Natural killer cell (primary cell): ENCODE results near the gene FZD2. TPM values are rescaled to one million over a fixed set of nuclear protein-coding genes. Genes with fewer than 3 reads are reported as not detected.
A peak's percentile ranks its signal among the peaks of the same experiment; 100 is the strongest.

Experiments used
- ATAC-seq, 3 donors: fragments of 150-1000 bp in 2 of 3; fragments of 200-7000 bp in 1 of 3; cut with Tn5 transposase; 1 replicate in 1 of 3; 2 replicates in 2 of 3; pipeline ENCODE4 v1.10.0; 2021; ENCODE audit warnings: mild to moderate bottlenecking in 2 of 3, moderate library complexity in 2 of 3
- DNase-seq, 2 donors: peaks; one replicate each; pipeline versions ENCODE4 v3.0.0 to v3.0.0-alpha.2; 2013 to 2021; ENCODE audit warnings: mixed read lengths in 1 of 2
- H3K27ac ChIP-seq: one replicate; pipeline ENCODE4 v1.5.1; 2013; ENCODE audit warnings: mild to moderate bottlenecking, low read length
- H3K27me3 ChIP-seq: one replicate; pipeline ENCODE4 v1.6.1; 2013; ENCODE audit warnings: low read length; ENCODE audit not compliant: control insufficient read depth, insufficient read depth
- H3K36me3 ChIP-seq: one replicate; pipeline ENCODE4 v1.6.1; 2013; ENCODE audit warnings: low read length; ENCODE audit not compliant: control insufficient read depth, insufficient read depth
- H3K4me1 ChIP-seq: one replicate; pipeline ENCODE4 v1.6.1; 2013; ENCODE audit warnings: low read length; ENCODE audit not compliant: control insufficient read depth, insufficient read depth
- H3K4me3 ChIP-seq: one replicate; pipeline ENCODE4 v1.5.1; 2013; ENCODE audit warnings: low read length
- H3K9me3 ChIP-seq: one replicate; pipeline ENCODE4 v1.6.1; 2013; ENCODE audit warnings: low read length; ENCODE audit not compliant: control insufficient read depth, insufficient read depth
- H3K27ac Mint-ChIP-seq, 2 donors: one replicate each; pipeline ENCODE4 v1.8.0; 2022; ENCODE audit warnings: mild to moderate bottlenecking in 2 of 2, mixed read lengths in 2 of 2, moderate library complexity in 1 of 2
- H3K27me3 Mint-ChIP-seq, 2 donors: one replicate each; pipeline ENCODE4 v1.8.0; 2022; ENCODE audit warnings: low read depth in 2 of 2, mixed read lengths in 2 of 2
- H3K36me3 Mint-ChIP-seq: one replicate; pipeline ENCODE4 v1.8.0; 2022; ENCODE audit warnings: mixed read lengths
- H3K4me1 Mint-ChIP-seq, 2 donors: one replicate each; pipeline ENCODE4 v1.8.0; 2022; ENCODE audit warnings: mixed read lengths in 2 of 2
- H3K4me3 Mint-ChIP-seq: one replicate; pipeline ENCODE4 v1.8.0; 2022; ENCODE audit warnings: mild to moderate bottlenecking, moderate library complexity, mixed read lengths
- H3K9me3 Mint-ChIP-seq, 2 donors: one replicate each; pipeline ENCODE4 v1.8.0; 2022; ENCODE audit warnings: mixed read lengths in 2 of 2
- WGBS: methylation state at CpG from one replicate; pipeline ENCODE4 v1.1.7; 2013; ENCODE audit warnings: missing lambda C conversion rate; ENCODE audit not compliant: insufficient coverage; 5-methylcytosine and 5-hydroxymethylcytosine counted together
- intact Hi-C: fragments of 100-400 bp; cut with micrococcal nuclease; formaldehyde crosslinking; loops from one replicate; pipeline ENCODE4 v1.14.2; 2022
- total RNA-seq, 4 donors: library from RNA; stranded (reverse); fragments of 120-200 nt in 1 of 4; gene quantifications; one replicate each; pipeline versions ENCODE4 v1.2.3 to v1.2.4, GENCODE V29; 2013 to 2022
- TF ChIP-seq, protein P1 (sequence below): fragments of 200-600 bp; IDR thresholded peaks from one replicate; pipeline ENCODE4 v1.8.0; 2022; ENCODE audit warnings: antibody characterized with exemption

FZD2 gene
- total RNA-seq, 3 donors from 2014 or later (not counting 1 experiment from before 2014, with no cell fraction given): 0.27 to 0.55 (median 0.33) TPM

DNA sequence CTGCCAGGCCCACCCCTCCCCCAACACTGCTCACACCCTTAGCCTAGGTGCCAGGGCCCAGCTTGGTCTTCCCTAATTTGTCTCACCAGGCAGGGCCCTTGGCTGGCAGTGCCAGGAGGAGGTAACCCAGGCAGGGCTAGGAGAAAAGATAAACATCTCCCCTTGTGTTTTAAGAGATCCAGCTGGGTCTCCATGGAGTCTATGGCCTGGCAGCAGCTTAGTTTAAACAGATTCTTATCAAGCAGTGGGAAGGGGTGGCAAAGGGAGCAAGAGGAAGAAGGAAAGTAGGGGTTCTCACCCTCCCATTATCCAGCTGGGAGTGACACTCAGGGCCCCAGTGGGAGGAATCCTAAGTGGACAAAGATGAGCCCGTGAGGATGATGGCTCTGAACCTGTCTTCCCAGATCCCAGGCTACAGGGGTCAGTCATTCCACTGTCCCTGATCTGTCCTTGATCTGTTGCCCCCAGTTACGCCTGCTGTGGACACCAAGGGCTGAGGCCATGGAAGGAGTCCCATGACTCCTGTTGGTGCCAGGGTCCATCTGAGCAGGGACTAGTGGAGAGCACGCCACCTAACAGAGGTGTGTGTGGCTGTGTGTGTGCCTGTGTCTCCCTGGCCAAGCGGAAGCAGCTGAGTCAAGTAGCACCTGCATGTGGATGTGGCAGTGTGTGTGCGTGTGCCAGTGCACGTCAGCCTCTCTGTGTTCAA lies 51.6 kb downstream of the FZD2 start:
- no peaks in the 10 kb centered on the region for H3K4me1 ChIP-seq
- H3K36me3 Mint-ChIP-seq: no peaks in the 10 kb centered on the region
- H3K4me1 Mint-ChIP-seq: no peaks in the 10 kb centered on the region
- H3K9me3 Mint-ChIP-seq: no peaks in the 10 kb centered on the region
- intact Hi-C loops: no loop called here
- TF ChIP-seq, protein P1, sequence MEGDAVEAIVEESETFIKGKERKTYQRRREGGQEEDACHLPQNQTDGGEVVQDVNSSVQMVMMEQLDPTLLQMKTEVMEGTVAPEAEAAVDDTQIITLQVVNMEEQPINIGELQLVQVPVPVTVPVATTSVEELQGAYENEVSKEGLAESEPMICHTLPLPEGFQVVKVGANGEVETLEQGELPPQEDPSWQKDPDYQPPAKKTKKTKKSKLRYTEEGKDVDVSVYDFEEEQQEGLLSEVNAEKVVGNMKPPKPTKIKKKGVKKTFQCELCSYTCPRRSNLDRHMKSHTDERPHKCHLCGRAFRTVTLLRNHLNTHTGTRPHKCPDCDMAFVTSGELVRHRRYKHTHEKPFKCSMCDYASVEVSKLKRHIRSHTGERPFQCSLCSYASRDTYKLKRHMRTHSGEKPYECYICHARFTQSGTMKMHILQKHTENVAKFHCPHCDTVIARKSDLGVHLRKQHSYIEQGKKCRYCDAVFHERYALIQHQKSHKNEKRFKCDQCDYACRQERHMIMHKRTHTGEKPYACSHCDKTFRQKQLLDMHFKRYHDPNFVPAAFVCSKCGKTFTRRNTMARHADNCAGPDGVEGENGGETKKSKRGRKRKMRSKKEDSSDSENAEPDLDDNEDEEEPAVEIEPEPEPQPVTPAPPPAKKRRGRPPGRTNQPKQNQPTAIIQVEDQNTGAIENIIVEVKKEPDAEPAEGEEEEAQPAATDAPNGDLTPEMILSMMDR: no peak
- no peak overlapping the region for H3K4me3 Mint-ChIP-seq
- H3K27me3 ChIP-seq: no peaks in the 10 kb centered on the region
- H3K27ac ChIP-seq: no peak overlapping the region
- H3K27ac Mint-ChIP-seq: no peak overlapping the region
- H3K4me3 ChIP-seq: no peak overlapping the region
- H3K27me3 Mint-ChIP-seq: peaks cover under 1 to 7% of the 10 kb centered on the region in 2 donors
- ATAC-seq: peak in 1 of 3 donors; percentile 15
- 91% methylated on average over 6 of the region's 6 CpGs for WGBS
- H3K36me3 ChIP-seq: no peaks in the 10 kb centered on the region
- no peak for DNase-seq
- no peaks in the 10 kb centered on the region for H3K9me3 ChIP-seq

DNA sequence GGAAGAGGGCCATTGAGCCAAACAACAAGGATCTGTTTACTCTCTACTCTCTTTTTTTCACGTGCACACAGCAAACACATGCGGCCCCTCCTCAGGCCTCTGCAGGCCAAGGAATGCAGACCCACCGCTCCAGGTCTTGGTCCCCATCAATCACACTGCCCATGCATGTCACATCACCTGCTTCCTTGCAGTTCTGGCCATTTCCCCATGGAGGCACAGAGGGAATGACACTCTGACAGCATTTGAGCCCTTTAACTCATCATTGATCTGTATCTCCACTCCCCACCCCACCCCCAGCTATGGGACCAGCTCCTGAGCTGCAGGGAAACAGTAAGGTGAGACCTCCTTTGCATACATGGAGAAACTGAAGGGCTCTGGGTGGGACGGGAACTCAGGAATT lies 53.0 kb downstream of the FZD2 start:
- Histone ChIP-seq H3K27me3 (peaks cover 2% of the 10 kb centered on the region), H3K4me3 (no peak overlapping the region), H3K27ac (no peak overlapping the region), H3K4me1 (no peaks in the 10 kb centered on the region), H3K36me3 (no peaks in the 10 kb centered on the region), H3K9me3 (no peaks in the 10 kb centered on the region)
- Mint-ChIP-seq H3K27me3 (peaks cover 7 to 12% of the 10 kb centered on the region in 2 donors), H3K27ac (no peak overlapping the region), H3K4me1 (no peaks in the 10 kb centered on the region), H3K4me3 (no peak overlapping the region), H3K36me3 (no peaks in the 10 kb centered on the region), H3K9me3 (no peaks in the 10 kb centered on the region)
- TF ChIP-seq, protein P1: no peak
- ATAC-seq (no peak), DNase-seq (no peak)
- intact Hi-C loops: no loop called here
- WGBS: 84% methylated on average over 4 of the region's 4 CpGs

Other genes starting within 250 kb of the FZD2 start
- gene RUNDC3A, start 248.9 kb upstream of the FZD2 start, total RNA-seq: under 1 TPM in 2 of 3 donors, not detected in 1; 0.31 to 0.48 TPM
- gene SLC25A39, start 232.7 kb upstream of the FZD2 start, total RNA-seq: 100 to 1,000 TPM in 1 of 3 donors, 10 to 100 TPM in 2; 82.4 to 105 (median 97.9) TPM
- gene GRN, start 212.2 kb upstream of the FZD2 start, total RNA-seq: 10 to 100 TPM; 42.4 to 69.8 (median 55.6) TPM
- gene FAM171A2, start 193.6 kb upstream of the FZD2 start, total RNA-seq: under 1 TPM; 0.20 to 0.43 (median 0.24) TPM
- 10 to 100 TPM in 2 of 3 donors, 1 to 10 TPM in 1; 8.8 to 32.9 (median 32.6) TPM for gene ITGA2B, start 167.8 kb upstream of the FZD2 start, total RNA-seq
- gene GPATCH8, start 54.1 kb upstream of the FZD2 start, total RNA-seq: 100 to 1,000 TPM; 104 to 111 (median 109) TPM
- not detected for gene MEIOC, start 99.0 kb downstream of the FZD2 start, total RNA-seq
- 10 to 100 TPM; 20.2 to 26.9 (median 23.7) TPM for gene CCDC43, start 132.3 kb downstream of the FZD2 start, total RNA-seq
- gene DBF4B, start 151.2 kb downstream of the FZD2 start, total RNA-seq: 1 to 10 TPM; 3.0 to 4.1 (median 4.1) TPM
- under 1 TPM; 0.18 to 0.28 (median 0.28) TPM for gene ADAM11, start 201.5 kb downstream of the FZD2 start, total RNA-seq